Memory B cell (primary cell): ENCODE results near the gene ZNF366.

Source experiments
- ATAC-seq: fragments of 150-1000 bp; cut with Tn5 transposase; 2 replicates; pipeline ENCODE4 v1.10.0; 2021; ENCODE audit warnings: low read depth, mild to moderate bottlenecking, moderate library complexity
- DNase-seq, 2 donors: peaks; one replicate each; pipeline ENCODE4 v3.0.0; 2022; ENCODE audit warnings: low spot score in 2 of 2
- H3K27ac Mint-ChIP-seq: one replicate; pipeline ENCODE4 v1.8.0; 2022; ENCODE audit warnings: mild to moderate bottlenecking, moderate library complexity, mixed read lengths
- H3K27me3 Mint-ChIP-seq: one replicate; pipeline ENCODE4 v1.8.0; 2022; ENCODE audit warnings: mixed read lengths
- H3K36me3 Mint-ChIP-seq: one replicate; pipeline ENCODE4 v1.8.0; 2022; ENCODE audit warnings: mild to moderate bottlenecking, mixed read lengths
- H3K4me1 Mint-ChIP-seq: one replicate; pipeline ENCODE4 v1.8.0; 2022; ENCODE audit warnings: mixed read lengths
- H3K4me3 Mint-ChIP-seq: one replicate; pipeline ENCODE4 v1.8.0; 2022; ENCODE audit warnings: mild to moderate bottlenecking, moderate library complexity, mixed read lengths
- H3K9me3 Mint-ChIP-seq: one replicate; pipeline ENCODE4 v1.8.0; 2022; ENCODE audit warnings: mixed read lengths

Gene ZNF366

GRCh38 chr5:72459089-72459661 lies 48.0 kb downstream of the ZNF366 start:
- Mint-ChIP-seq H3K36me3 (no peaks in the 10 kb centered on the region), H3K27ac (no peak overlapping the region), H3K4me3 (no peak overlapping the region), H3K4me1 (peaks cover 12% of the 10 kb centered on the region), H3K27me3 (no peaks in the 10 kb centered on the region), H3K9me3 (no peaks in the 10 kb centered on the region)
- DNase-seq, result no peak
- no peak for ATAC-seq

DNA sequence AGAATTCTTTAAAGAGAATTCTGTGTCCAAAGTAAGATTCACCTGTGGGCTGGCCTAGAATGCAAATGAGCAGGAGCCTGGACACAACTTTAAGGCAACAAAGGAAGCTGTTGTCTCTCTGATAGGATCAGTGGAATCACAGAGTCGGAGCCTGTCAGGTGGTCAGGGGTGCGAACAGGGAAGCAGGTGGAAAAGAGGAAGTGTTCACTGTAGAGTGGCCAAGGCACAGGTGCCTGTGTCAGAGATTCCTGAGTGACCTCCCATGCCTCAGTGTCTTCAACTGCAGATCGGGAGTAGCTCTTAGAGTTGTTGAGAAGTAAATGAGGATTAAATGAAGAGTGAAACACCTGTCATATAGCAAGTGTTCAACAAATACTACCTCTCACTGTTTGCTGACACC lies 48.8 kb downstream of the ZNF366 start:
- no peaks in the 10 kb centered on the region for H3K9me3 Mint-ChIP-seq
- peaks cover 16% of the 10 kb centered on the region for H3K4me1 Mint-ChIP-seq
- no peaks in the 10 kb centered on the region for H3K36me3 Mint-ChIP-seq
- no peaks in the 10 kb centered on the region for H3K27me3 Mint-ChIP-seq
- no peak for DNase-seq
- no peak overlapping the region for H3K27ac Mint-ChIP-seq
- ATAC-seq, result no peak
- H3K4me3 Mint-ChIP-seq, result no peak overlapping the region

DNA sequence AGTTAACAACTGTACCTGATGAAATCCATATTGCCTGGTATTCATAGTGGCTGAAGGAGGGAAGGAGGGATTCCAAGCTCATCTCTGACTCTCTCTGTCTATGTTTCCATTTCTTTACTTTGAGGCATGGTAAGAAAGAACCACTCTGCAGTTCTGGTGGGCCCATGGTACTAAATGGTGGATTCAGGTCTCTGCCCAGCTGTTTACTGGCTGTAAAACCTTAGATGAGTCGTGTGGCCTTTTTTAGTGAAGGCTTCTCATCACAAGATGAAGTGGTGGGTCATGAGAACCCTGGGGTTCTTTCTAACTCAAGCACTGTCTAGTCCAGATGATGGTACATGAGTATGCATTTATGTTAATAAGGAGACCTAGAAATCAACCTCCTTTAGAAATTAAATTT lies 49.7 kb downstream of the ZNF366 start:
- ATAC-seq (no peak), DNase-seq (no peak)
- Mint-ChIP-seq H3K4me1 (peaks cover 22% of the 10 kb centered on the region), H3K27ac (no peak overlapping the region), H3K4me3 (no peak overlapping the region), H3K27me3 (no peaks in the 10 kb centered on the region), H3K36me3 (no peaks in the 10 kb centered on the region), H3K9me3 (no peaks in the 10 kb centered on the region)

DNA sequence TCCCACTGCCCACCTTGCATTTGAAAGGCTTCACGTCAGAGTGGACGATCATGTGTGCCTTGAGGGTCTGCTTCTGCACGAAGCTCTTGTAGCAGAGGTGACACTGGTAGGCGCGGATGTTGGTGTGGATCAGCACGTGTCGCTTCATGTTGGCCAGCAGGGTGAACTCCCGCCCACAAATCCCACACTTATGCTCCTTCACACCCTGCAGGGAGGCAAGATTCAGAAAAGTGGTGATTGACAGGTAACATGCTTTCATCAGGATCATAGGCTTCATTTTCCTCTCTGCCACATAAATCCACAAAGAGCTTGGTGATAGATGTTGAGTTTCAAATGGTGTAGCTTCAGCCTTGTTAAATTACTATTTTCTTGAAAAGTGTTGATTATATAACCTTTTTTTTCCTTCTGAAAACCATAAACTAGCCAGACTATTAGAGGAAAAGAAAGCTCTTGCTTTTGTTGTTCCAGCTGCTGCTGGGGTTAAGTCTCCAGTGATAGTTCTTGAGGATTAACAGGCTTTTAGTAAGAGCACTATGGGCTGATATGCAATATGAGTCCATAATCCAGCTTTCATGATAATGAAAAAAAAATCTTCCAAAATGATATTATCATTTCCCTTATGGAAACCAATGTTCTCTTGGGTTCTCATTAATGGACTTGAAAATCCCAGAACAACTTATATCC lies 50.7 kb downstream of the ZNF366 start:
- H3K9me3 Mint-ChIP-seq, result no peaks in the 10 kb centered on the region
- no peak for ATAC-seq
- no peak overlapping the region for H3K27ac Mint-ChIP-seq
- H3K36me3 Mint-ChIP-seq, result no peaks in the 10 kb centered on the region
- H3K27me3 Mint-ChIP-seq, result no peaks in the 10 kb centered on the region
- H3K4me1 Mint-ChIP-seq, result peaks cover 29% of the 10 kb centered on the region
- H3K4me3 Mint-ChIP-seq, result no peak overlapping the region
- no peak for DNase-seq

- no peak for DNase-seq
- Mint-ChIP-seq H3K27me3 (no peaks in the 10 kb centered on the region), H3K36me3 (no peaks in the 10 kb centered on the region), H3K27ac (no peak overlapping the region), H3K9me3 (peaks cover 1% of the 10 kb centered on the region), H3K4me3 (no peak overlapping the region), H3K4me1 (peaks cover 36% of the 10 kb centered on the region)
- ATAC-seq, result no peak
Observed at GRCh38 chr5:72455476-72455875, 51.7 kb downstream of the ZNF366 start.

DNA sequence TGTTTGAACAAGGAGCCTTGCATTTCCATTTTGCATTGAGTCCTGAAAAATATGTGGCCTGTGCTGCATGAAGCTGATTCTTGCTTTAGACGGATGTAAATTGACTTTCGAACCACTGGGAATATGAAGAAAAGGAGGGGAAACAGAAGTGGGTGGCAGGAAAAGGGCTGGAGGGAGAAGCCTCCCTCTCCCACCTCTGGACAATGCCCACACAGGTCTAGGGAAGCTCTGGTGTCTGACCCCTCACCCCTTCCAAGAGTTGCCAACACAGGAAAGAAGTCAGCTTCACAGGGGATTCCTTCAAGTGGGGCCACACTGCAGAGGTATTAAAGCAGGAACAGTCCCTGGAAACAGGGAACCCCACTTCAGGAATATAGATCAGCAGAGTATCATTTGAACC lies 52.2 kb downstream of the ZNF366 start:
- Mint-ChIP-seq H3K27me3 (no peaks in the 10 kb centered on the region), H3K9me3 (peaks cover 1% of the 10 kb centered on the region), H3K4me3 (no peak overlapping the region), H3K27ac (no peak overlapping the region), H3K4me1 (peaks cover 36% of the 10 kb centered on the region), H3K36me3 (no peaks in the 10 kb centered on the region)
- no peak for ATAC-seq
- DNase-seq, result no peak

GRCh38 chr5:72453246-72453775 lies 53.9 kb downstream of the ZNF366 start:
- ATAC-seq, result no peak
- H3K4me3 Mint-ChIP-seq, result no peak overlapping the region
- DNase-seq, result no peak
- no peaks in the 10 kb centered on the region for H3K27me3 Mint-ChIP-seq
- no peaks in the 10 kb centered on the region for H3K36me3 Mint-ChIP-seq
- H3K9me3 Mint-ChIP-seq, result peaks cover 1% of the 10 kb centered on the region
- H3K4me1 Mint-ChIP-seq, result peaks cover 37% of the 10 kb centered on the region
- H3K27ac Mint-ChIP-seq, result no peak overlapping the region

GRCh38 chr5:72452515-72453245 lies 54.5 kb downstream of the ZNF366 start:
- no peak for ATAC-seq
- no peaks in the 10 kb centered on the region for H3K27me3 Mint-ChIP-seq
- no peaks in the 10 kb centered on the region for H3K36me3 Mint-ChIP-seq
- peak overlapping the region; percentile 93 for H3K27ac Mint-ChIP-seq
- DNase-seq, result no peak
- H3K9me3 Mint-ChIP-seq, result peaks cover 1% of the 10 kb centered on the region
- peak overlapping the region; percentile 59 for H3K4me3 Mint-ChIP-seq
- H3K4me1 Mint-ChIP-seq, result peaks cover 40% of the 10 kb centered on the region

DNA sequence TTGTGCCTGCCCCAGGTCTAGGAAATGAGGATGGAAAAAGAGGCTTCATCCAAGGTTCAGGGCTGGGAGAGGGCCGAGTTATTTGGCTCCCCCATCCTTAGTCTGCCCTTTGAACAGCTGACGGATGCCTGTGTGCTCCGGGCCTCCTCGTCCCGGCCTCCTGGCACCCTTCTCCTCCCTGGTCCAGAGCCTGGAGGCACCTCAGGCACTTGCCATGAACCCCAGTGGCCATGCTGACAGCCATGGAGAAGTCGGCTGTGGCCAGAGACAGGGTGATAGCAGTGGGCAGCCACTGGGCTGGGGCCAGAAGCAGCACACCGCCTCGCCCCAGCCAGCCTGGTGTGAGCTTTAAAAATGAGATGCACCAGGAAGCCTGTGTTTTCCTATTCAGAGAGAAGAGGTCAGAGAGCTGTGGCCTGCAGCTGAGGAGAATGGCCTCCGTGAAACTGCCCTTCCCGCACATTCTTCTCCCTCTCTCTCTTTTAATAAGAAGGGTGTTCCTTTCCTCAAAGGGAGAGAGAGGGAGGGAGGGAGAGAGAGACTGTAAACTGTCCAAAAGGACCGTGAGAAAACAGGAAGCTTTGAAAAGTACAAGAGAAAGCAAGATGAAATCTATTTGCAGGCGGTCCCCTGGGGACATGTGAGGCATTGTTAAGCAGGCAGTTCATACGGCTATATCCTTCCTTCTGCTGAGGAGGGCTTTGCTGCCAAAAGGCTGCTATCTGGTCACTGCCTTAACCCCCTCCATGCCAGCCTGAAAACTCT lies 55.3 kb downstream of the ZNF366 start:
- Mint-ChIP-seq H3K4me3 (peak overlapping the region; percentile 59), H3K4me1 (peaks cover 40% of the 10 kb centered on the region), H3K9me3 (peaks cover 1% of the 10 kb centered on the region), H3K27ac (peak overlapping the region; percentile 93), H3K36me3 (no peaks in the 10 kb centered on the region), H3K27me3 (no peaks in the 10 kb centered on the region)
- ATAC-seq (peak; percentile 96), DNase-seq (peak; percentile 21 to 47)

- no peaks in the 10 kb centered on the region for H3K36me3 Mint-ChIP-seq
- peaks cover 1% of the 10 kb centered on the region for H3K9me3 Mint-ChIP-seq
- H3K27me3 Mint-ChIP-seq, result no peaks in the 10 kb centered on the region
- no peak overlapping the region for H3K27ac Mint-ChIP-seq
- DNase-seq (no peak), ATAC-seq (no peak)
- H3K4me1 Mint-ChIP-seq, result peaks cover 26% of the 10 kb centered on the region
- H3K4me3 Mint-ChIP-seq, result no peak overlapping the region
Observed at GRCh38 chr5:72448368-72448767, 58.8 kb downstream of the ZNF366 start.

DNA sequence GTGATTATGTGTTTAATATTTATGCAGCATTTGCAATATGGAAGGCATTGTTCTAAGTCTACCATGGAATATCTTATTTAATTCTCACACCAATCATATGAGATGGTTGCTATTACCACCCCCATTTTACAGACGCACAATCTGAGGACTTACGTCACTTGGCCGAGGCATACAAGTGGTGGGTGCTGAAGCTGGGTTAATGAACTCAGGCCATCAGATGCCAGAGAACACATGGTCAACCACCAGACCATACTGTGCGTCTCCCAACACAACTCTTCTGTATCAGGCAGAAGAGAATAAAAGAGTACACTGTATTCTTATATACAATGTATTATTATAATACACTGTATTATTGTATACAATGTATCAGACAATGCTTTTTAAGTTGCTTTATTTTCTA lies 59.5 kb downstream of the ZNF366 start:
- Mint-ChIP-seq H3K27me3 (no peaks in the 10 kb centered on the region), H3K4me1 (peaks cover 21% of the 10 kb centered on the region), H3K4me3 (no peak overlapping the region), H3K36me3 (no peaks in the 10 kb centered on the region), H3K9me3 (peaks cover 1% of the 10 kb centered on the region), H3K27ac (no peak overlapping the region)
- no peak for ATAC-seq
- no peak for DNase-seq

GRCh38 chr5:72445969-72446368 lies 61.2 kb downstream of the ZNF366 start:
- no peak overlapping the region for H3K4me3 Mint-ChIP-seq
- H3K27me3 Mint-ChIP-seq, result no peaks in the 10 kb centered on the region
- peaks cover 1% of the 10 kb centered on the region for H3K9me3 Mint-ChIP-seq
- DNase-seq (no peak), ATAC-seq (no peak)
- H3K36me3 Mint-ChIP-seq, result no peaks in the 10 kb centered on the region
- peaks cover 10% of the 10 kb centered on the region for H3K4me1 Mint-ChIP-seq
- no peak overlapping the region for H3K27ac Mint-ChIP-seq

DNA sequence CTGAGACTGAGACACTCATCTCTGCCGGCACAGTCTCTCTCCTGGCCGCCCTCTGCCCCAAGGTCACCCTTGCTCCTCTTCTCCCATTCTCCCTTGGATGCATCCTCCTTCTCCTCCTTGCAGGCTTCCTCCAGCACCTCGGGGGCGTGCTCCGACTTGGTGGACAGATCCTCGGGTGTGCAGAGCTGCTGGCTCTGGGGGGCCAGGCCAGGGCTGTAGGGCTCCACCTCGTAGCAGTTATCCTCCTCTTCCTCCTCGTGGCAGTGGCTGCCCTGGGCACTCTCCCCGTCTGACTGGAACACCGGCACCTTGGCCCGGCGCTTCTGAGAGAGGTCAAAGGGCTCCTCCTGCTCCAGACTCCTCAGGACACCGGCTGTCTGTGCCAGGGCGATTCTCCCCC lies 63.3 kb downstream of the ZNF366 start:
- Mint-ChIP-seq H3K4me3 (no peak overlapping the region), H3K27me3 (no peaks in the 10 kb centered on the region), H3K27ac (peak overlapping the region; percentile 53), H3K9me3 (no peaks in the 10 kb centered on the region), H3K36me3 (no peaks in the 10 kb centered on the region), H3K4me1 (peaks cover 3% of the 10 kb centered on the region)
- no peak for ATAC-seq
- DNase-seq, result no peak
